K562 (cell line): ENCODE data around the gene CKLF. TPM values are rescaled to one million over a fixed set of nuclear protein-coding genes. Genes with fewer than 3 reads are reported as not detected.

Experiments
- ATF7 ChIP-seq: fragments of 450-650 bp; IDR thresholded peaks from 2 replicates; pipeline ENCODE4 v1.7.1; 2014; ENCODE audit warnings: mild to moderate bottlenecking, moderate library complexity
- CREB1 ChIP-seq, 2 experiments: sonication (generic) in 1 of 2; formaldehyde crosslinking in 1 of 2; IDR thresholded peaks; 2 replicates each; pipeline versions ENCODE4 v1.6.1 to v1.8.0; 2012 to 2022; ENCODE audit warnings: inconsistent platforms in 1 of 2, mild to moderate bottlenecking in 1 of 2, missing genetic modification reagents in 1 of 2, moderate library complexity in 1 of 2
- DPF2 ChIP-seq: fragments of 450-650 bp; IDR thresholded peaks from 2 replicates; pipeline ENCODE4 v1.6.1; 2016
- ETV5 ChIP-seq: sonication (generic); formaldehyde crosslinking; IDR thresholded peaks from 2 replicates; pipeline ENCODE4 v1.4.0; 2020; ENCODE audit warnings: low read depth, mild to moderate bottlenecking, missing genetic modification reagents
- FOSL1 ChIP-seq: fragments of 200-800 bp; sonication (Bioruptor generic); conservative IDR thresholded peaks from 2 replicates; pipeline ENCODE4 v1.6.1; 2016; ENCODE audit warnings: missing genetic modification characterization, missing compliant biosample characterization
- FOXM1 ChIP-seq, 2 experiments: fragments of 450-650 bp in 1 of 2; sonication (generic) in 1 of 2; formaldehyde crosslinking in 1 of 2; IDR thresholded peaks; 2 replicates each; pipeline versions ENCODE4 v1.6.1 to v1.9.0; 2017 to 2022; ENCODE audit warnings: low read depth in 2 of 2, mild to moderate bottlenecking in 2 of 2, missing genetic modification reagents in 1 of 2, moderate library complexity in 1 of 2
- HDAC8 ChIP-seq: fragments of 450-650 bp; IDR thresholded peaks from 2 replicates; pipeline ENCODE4 v1.6.1; 2016; ENCODE audit warnings: mild to moderate bottlenecking, missing genetic modification characterization, moderate library complexity, missing compliant biosample characterization
- KLF13 ChIP-seq: fragments of 450-650 bp; IDR thresholded peaks from 2 replicates; pipeline ENCODE4 v1.6.1; 2016; ENCODE audit warnings: missing genetic modification characterization, low read depth, mild to moderate bottlenecking, missing compliant biosample characterization, moderate library complexity, borderline replicate concordance
- MEF2D ChIP-seq: conservative IDR thresholded peaks from 2 replicates; pipeline ENCODE4 v1.6.1; 2016; ENCODE audit warnings: low read depth, missing genetic modification characterization, missing compliant biosample characterization
- MEIS2 ChIP-seq: fragments of 450-650 bp; IDR thresholded peaks from 2 replicates; pipeline ENCODE4 v1.6.1; 2014; ENCODE audit warnings: mild to moderate bottlenecking; ENCODE audit not compliant: partially characterized antibody
- RFX1 ChIP-seq: fragments of 450-650 bp; IDR thresholded peaks from 2 replicates; pipeline ENCODE4 v1.6.1; 2016; ENCODE audit warnings: mild to moderate bottlenecking, moderate library complexity
- TAF7 ChIP-seq: fragments of 450-650 bp; IDR thresholded peaks from 2 replicates; pipeline ENCODE4 v1.6.1; 2016; ENCODE audit warnings: missing genetic modification characterization, missing compliant biosample characterization
- U2AF2 ChIP-seq: fragments of 200-400 bp; formaldehyde crosslinking; optimal IDR thresholded peaks from 2 replicates; pipeline ENCODE3; 2017; ENCODE audit warnings: low read depth, mild to moderate bottlenecking, low read length
- YBX1 ChIP-seq: fragments of 450-650 bp; IDR thresholded peaks from 2 replicates; pipeline ENCODE4 v1.7.1; 2016; ENCODE audit warnings: mild to moderate bottlenecking
- ZKSCAN3 ChIP-seq: fragments of 250-450 bp; sonication (Bioruptor Pico); IDR thresholded peaks from 2 replicates; pipeline ENCODE4 v1.4.0; 2020
- ZNF124 ChIP-seq: sonication (generic); formaldehyde crosslinking; IDR thresholded peaks from 2 replicates; pipeline ENCODE4 v1.8.1; 2022; ENCODE audit warnings: missing genetic modification reagents
- ZNF175 ChIP-seq: fragments of 200-800 bp; sonication (Bioruptor generic); IDR thresholded peaks from 2 replicates; pipeline ENCODE4 v1.6.1; 2016; ENCODE audit warnings: low read depth, mild to moderate bottlenecking, missing genetic modification characterization, missing compliant biosample characterization
- polyA plus RNA-seq, 8 experiments: library from polyadenylated mRNA; depleted of rRNA in 4 of 8; stranded (reverse) in 5 of 8; unstranded in 3 of 8; fragments of >200 nt; fragmentation: Nextera tagmentation in 2 of 8; fragmentation: Illumina TruSeq in 1 of 8; extraction: Ambion mirVana in 2 of 8; extraction: Trizol in 1 of 8; gene quantifications; 2 replicates each; pipeline versions ENCODE4 v1.2.1 to v1.2.3, GENCODE V29; 2011 to 2014; ENCODE audit warnings: inconsistent platforms in 1 of 8, missing spikeins in 1 of 8
- total RNA-seq, 7 experiments: library from RNA; depleted of rRNA in 6 of 7; stranded (reverse); fragments of >200 nt in 6 of 7; fragmentation: Illumina TruSeq in 2 of 7; extraction: Trizol in 2 of 7; gene quantifications; 2 replicates each; pipeline versions ENCODE4 v1.2.1 to v1.2.3, GENCODE V29; 2011 to 2021; ENCODE audit warnings: low replicate concordance in 1 of 7
- TF ChIP-seq, protein P1 (sequence below): fragments of 250-450 bp; sonication (Bioruptor Pico); IDR thresholded peaks from 2 replicates; pipeline ENCODE4 v1.4.0; 2020; ENCODE audit warnings: mild to moderate bottlenecking, moderate library complexity
- TF ChIP-seq, protein P2 (sequence below): fragments of 450-650 bp; IDR thresholded peaks from one replicate; pipeline ENCODE4 v1.6.1; 2018; ENCODE audit warnings: mild to moderate bottlenecking, moderate library complexity; ENCODE audit not compliant: partially characterized antibody
- TF ChIP-seq, protein P3 (sequence below): sonication (generic); formaldehyde crosslinking; IDR thresholded peaks from 2 replicates; pipeline ENCODE4 v1.5.0; 2020; ENCODE audit warnings: missing genetic modification reagents
- TF ChIP-seq, protein P4 (sequence below): sonication (generic); formaldehyde crosslinking; IDR thresholded peaks from 2 replicates; pipeline ENCODE4 v1.8.0; 2022; ENCODE audit warnings: mild to moderate bottlenecking, missing genetic modification reagents

CKLF gene
- total and polyA plus RNA-seq, 9 of the 15 experiments (the other 6 are each of a cell fraction or from before 2014, with no cell fraction given), result 84.8 to 322 (median 118) TPM

DNA sequence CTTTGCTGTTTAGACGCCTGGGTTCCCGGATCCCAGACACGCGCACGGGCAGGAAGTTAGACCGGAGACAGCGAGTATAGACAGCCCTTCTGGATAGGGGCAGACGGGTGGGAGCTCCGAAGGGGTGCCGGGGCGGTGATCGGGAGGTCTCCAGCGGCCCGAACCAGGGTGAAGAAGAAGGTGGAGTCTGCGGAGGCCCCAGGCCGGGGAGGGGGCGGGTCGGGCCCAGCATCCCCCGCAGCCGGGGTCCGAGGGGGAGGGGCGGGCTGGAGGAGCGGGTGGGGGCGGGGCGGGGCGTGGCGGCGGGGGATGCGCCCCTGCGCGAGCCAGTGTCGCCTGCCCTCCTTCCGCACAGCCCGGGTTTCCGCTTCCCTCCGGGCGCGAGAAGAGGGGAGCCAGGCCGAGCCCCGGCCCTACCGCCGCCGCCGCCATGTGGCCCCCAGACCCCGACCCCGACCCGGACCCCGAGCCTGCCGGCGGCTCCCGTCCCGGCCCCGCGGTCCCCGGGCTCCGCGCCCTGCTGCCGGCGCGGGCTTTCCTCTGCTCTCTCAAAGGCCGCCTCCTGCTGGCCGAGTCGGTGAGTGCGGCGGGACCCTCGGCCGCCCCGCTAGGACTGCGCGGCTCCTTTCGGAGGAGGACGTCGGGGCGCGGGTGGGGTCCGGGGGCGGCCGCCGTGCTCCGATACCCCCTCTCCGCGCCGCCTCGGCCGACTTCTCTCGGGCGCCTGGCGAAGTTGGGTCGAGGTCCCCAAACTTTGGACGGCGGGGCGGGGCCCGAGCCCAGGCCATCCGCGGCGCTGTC lies 52.2 kb downstream of the CKLF start, which contains the start of gene CMTM3 (continued):
- no peak for TF ChIP-seq ZNF175
- TF ChIP-seq U2AF2, result no peak
- no peak for TF ChIP-seq ZKSCAN3 (CRISPR knock-in tag)
- TF ChIP-seq ZNF124, result no peak
- TF ChIP-seq, protein P1, sequence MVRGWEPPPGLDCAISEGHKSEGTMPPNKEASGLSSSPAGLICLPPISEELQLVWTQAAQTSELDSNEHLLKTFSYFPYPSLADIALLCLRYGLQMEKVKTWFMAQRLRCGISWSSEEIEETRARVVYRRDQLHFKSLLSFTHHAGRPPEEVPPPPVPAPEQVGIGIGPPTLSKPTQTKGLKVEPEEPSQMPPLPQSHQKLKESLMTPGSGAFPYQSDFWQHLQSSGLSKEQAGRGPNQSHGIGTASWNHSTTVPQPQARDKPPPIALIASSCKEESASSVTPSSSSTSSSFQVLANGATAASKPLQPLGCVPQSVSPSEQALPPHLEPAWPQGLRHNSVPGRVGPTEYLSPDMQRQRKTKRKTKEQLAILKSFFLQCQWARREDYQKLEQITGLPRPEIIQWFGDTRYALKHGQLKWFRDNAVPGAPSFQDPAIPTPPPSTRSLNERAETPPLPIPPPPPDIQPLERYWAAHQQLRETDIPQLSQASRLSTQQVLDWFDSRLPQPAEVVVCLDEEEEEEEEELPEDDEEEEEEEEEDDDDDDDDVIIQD, result no peak
- TF ChIP-seq FOSL1 (tag), result 0 out of 2 replicates have a peak, but pooled peaks have one; percentile 12
- no peak for TF ChIP-seq DPF2
- TF ChIP-seq MEIS2, result no peak
- 0 out of 2 replicates have a peak, but pooled peaks have one; percentile 38 for TF ChIP-seq KLF13 (tag)
- TF ChIP-seq, protein P2, sequence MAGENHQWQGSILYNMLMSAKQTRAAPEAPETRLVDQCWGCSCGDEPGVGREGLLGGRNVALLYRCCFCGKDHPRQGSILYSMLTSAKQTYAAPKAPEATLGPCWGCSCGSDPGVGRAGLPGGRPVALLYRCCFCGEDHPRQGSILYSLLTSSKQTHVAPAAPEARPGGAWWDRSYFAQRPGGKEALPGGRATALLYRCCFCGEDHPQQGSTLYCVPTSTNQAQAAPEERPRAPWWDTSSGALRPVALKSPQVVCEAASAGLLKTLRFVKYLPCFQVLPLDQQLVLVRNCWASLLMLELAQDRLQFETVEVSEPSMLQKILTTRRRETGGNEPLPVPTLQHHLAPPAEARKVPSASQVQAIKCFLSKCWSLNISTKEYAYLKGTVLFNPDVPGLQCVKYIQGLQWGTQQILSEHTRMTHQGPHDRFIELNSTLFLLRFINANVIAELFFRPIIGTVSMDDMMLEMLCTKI, result no peak
- TF ChIP-seq RFX1, result no peak
- no peak for TF ChIP-seq HDAC8
- no peak for TF ChIP-seq FOXM1 (IDR thresholded peaks at IDR 0.05; ENCODE audit: low read depth)
- no peak for TF ChIP-seq FOXM1 (CRISPR knock-in tag; IDR thresholded peaks at IDR 0.05; ENCODE audit: low read depth)
- TF ChIP-seq ATF7, result no peak
- no peak for TF ChIP-seq TAF7 (tag)
- TF ChIP-seq MEF2D, result no peak
- TF ChIP-seq, protein P3, sequence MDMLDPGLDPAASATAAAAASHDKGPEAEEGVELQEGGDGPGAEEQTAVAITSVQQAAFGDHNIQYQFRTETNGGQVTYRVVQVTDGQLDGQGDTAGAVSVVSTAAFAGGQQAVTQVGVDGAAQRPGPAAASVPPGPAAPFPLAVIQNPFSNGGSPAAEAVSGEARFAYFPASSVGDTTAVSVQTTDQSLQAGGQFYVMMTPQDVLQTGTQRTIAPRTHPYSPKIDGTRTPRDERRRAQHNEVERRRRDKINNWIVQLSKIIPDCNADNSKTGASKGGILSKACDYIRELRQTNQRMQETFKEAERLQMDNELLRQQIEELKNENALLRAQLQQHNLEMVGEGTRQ, result no peak
- no peak for TF ChIP-seq ETV5 (CRISPR knock-in tag)
- TF ChIP-seq YBX1, result no peak
- TF ChIP-seq, protein P4, sequence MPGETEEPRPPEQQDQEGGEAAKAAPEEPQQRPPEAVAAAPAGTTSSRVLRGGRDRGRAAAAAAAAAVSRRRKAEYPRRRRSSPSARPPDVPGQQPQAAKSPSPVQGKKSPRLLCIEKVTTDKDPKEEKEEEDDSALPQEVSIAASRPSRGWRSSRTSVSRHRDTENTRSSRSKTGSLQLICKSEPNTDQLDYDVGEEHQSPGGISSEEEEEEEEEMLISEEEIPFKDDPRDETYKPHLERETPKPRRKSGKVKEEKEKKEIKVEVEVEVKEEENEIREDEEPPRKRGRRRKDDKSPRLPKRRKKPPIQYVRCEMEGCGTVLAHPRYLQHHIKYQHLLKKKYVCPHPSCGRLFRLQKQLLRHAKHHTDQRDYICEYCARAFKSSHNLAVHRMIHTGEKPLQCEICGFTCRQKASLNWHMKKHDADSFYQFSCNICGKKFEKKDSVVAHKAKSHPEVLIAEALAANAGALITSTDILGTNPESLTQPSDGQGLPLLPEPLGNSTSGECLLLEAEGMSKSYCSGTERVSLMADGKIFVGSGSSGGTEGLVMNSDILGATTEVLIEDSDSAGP, result no peak
- no peak for TF ChIP-seq CREB1 (IDR thresholded peaks at IDR 0.05)
- TF ChIP-seq CREB1 (CRISPR knock-in tag; IDR thresholded peaks at IDR 0.05), result no peak
